Kidney epithelial cell (primary cell): Measurements from ENCODE around the gene DSE. TPM values are rescaled to one million over a fixed set of nuclear protein-coding genes. Genes with fewer than 3 reads are reported as not detected.

Experiments
- DNase-seq: peaks from one replicate; pipeline ENCODE4 v3.0.0-alpha.2; 2010; ENCODE audit warnings: low read depth
- H3K27me3 ChIP-seq: 2 replicates; pipeline ENCODE4 v1.6.0; 2011; ENCODE audit warnings: low read length; ENCODE audit not compliant: control insufficient read depth, insufficient read depth
- H3K36me3 ChIP-seq: 2 replicates; pipeline ENCODE4 v1.5.1; 2011; ENCODE audit warnings: low read length; ENCODE audit not compliant: control insufficient read depth, insufficient read depth
- H3K4me3 ChIP-seq: 2 replicates; pipeline ENCODE4 v1.5.1; 2011; ENCODE audit warnings: low read depth, mild to moderate bottlenecking, control low read depth, low read length
- total RNA-seq: library from RNA; depleted of rRNA; stranded (reverse); fragments of >200 nt; gene quantifications from 2 replicates; pipeline ENCODE4 v1.2.3, GENCODE V29; 2015
- TF ChIP-seq, protein P1 (sequence below): IDR thresholded peaks from 2 replicates; pipeline ENCODE4 v1.5.1; 2011; ENCODE audit warnings: mild to moderate bottlenecking, moderate library complexity, low read length, control low read depth, inconsistent platforms; ENCODE audit not compliant: insufficient read depth, poor library complexity, severe bottlenecking

Gene DSE
- total RNA-seq, 1 donor from 2014 or later = 48.8 TPM

DNA sequence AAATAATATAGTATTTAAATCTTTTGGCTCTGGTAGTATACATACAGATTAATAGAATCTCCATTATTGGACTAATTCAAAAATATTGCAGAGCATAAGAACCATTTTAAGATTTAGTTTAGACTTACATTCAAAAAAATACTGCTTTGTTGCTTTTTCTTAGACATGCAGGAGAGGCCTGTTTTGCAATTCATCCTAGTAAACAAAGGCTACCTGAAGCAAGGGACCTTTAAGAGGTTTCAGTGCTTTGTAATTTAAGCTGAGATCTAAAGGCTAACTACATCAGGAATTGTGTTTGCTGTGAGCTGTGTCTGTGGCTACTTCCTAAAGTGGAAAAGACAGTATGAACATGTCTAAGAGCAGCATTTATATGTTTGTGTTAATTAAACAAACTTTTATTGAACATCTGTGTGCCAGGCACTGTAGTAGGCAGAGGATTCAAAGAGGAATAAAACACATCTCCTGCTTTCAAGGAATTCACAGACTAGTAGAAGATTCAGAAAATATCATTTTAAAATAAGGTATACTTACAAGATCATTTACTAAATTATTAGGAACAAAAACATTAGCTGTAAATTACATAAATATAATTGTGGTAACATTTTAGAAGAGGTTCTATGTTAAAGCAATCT, 61.3 kb downstream of the DSE start:
- Histone ChIP-seq H3K36me3 (no peaks in the 10 kb centered on the region), H3K27me3 (no peaks in the 10 kb centered on the region), H3K4me3 (no peak overlapping the region)
- no peak for DNase-seq
- TF ChIP-seq, protein P1, sequence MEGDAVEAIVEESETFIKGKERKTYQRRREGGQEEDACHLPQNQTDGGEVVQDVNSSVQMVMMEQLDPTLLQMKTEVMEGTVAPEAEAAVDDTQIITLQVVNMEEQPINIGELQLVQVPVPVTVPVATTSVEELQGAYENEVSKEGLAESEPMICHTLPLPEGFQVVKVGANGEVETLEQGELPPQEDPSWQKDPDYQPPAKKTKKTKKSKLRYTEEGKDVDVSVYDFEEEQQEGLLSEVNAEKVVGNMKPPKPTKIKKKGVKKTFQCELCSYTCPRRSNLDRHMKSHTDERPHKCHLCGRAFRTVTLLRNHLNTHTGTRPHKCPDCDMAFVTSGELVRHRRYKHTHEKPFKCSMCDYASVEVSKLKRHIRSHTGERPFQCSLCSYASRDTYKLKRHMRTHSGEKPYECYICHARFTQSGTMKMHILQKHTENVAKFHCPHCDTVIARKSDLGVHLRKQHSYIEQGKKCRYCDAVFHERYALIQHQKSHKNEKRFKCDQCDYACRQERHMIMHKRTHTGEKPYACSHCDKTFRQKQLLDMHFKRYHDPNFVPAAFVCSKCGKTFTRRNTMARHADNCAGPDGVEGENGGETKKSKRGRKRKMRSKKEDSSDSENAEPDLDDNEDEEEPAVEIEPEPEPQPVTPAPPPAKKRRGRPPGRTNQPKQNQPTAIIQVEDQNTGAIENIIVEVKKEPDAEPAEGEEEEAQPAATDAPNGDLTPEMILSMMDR = no peak

DNA sequence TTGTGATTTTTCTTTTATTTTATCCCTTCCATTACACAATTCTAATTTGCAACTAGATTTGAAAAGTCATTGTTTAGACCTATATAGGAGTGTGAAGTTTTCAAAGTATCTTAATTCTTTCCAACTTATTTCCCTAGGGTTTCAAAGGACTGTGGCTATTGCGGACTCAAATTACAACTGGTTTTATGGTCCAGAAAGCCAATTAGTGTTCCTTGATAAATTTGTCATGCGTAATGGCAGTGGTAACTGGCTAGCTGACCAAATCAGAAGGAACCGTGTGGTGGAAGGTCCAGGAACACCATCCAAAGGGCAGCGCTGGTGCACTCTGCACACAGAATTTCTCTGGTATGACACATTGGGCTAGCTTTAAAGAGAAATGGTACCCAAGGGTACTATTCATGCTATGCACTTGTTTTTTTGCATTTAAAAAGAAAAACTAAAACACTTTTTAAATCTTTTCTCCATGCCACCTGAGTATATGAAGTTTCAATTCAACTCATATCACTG, 62.5 kb downstream of the DSE start:
- Histone ChIP-seq H3K36me3 (no peaks in the 10 kb centered on the region), H3K27me3 (no peaks in the 10 kb centered on the region), H3K4me3 (no peak overlapping the region)
- no peak for DNase-seq
- TF ChIP-seq, protein P1 = no peak

DNA sequence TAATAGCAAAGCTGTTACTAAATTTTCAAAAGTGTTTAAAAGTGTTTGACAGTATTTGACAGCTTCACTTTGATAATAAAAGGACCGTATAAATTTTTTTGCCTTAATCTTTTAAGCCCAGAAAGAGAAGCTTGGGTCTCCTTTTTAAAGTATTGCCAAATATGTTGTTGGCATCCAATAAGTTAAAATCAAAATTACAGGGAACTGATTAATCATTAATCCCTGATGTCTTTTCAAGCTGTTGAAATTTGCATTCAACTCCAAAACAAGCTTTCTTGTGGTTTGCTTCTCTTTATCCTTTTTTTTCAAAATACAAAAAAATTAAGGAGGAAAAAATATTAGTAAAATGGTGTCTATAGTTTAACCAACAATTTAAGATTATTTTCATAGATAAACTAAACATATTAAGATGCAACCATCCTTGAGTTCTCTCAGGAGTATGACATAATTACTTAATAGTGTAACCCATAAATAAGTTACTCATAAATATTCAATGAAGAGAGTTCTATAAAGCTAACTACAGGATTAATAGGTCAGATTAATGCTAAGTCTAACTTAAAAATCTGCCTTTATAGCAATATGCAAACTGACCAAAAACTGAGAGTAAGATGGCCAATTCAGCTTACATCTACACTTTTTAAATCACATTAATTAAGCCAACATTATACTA, 63.4 kb downstream of the DSE start:
- H3K36me3 ChIP-seq = no peaks in the 10 kb centered on the region
- TF ChIP-seq, protein P1 = no peak

DNA sequence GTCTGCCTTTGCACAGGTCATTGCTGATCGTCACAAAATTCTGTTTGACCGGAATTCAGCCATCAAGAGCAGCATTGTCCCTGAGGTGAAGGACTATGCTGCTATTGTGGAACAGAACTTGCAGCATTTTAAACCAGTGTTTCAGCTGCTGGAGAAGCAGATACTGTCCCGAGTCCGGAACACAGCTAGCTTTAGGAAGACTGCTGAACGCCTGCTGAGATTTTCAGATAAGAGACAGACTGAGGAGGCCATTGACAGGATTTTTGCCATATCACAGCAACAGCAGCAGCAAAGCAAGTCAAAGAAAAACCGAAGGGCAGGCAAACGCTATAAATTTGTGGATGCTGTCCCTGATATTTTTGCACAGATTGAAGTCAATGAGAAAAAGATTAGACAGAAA, 65.8 kb downstream of the DSE start:
- H3K27me3 ChIP-seq = no peaks in the 10 kb centered on the region
- TF ChIP-seq, protein P1 = no peak
- no peak for DNase-seq
- no peak overlapping the region for H3K4me3 ChIP-seq
- no peaks in the 10 kb centered on the region for H3K36me3 ChIP-seq

More for the DNA sequence above, 63.4 kb downstream of the DSE start:
- DNase-seq = no peak
- Histone ChIP-seq H3K4me3 (no peak overlapping the region), H3K27me3 (no peaks in the 10 kb centered on the region)

DNA sequence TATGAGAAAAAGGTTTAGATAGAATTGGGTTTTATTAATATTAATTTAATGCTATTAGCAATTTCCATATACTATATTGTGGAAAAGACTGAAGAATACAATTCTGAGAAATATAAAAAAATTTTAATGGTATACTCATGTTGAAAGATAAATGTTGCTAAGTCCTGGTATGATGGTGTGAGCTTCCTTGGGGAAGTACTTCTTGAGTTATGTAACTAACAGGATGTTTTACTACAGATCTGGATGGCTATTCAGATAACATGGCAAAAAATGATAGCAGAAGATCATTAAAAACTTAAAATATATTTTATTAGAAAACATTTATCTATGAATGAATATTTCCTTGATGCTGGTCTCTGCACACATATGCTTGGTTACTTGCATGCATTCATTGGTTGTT, 66.9 kb downstream of the DSE start:
- no peak overlapping the region for H3K4me3 ChIP-seq
- H3K36me3 ChIP-seq = no peaks in the 10 kb centered on the region
- H3K27me3 ChIP-seq = no peaks in the 10 kb centered on the region
- TF ChIP-seq, protein P1 = no peak
- DNase-seq = no peak
